T-helper 1 cell treated with Interleukin-12 subunit alpha and Interleukin-12 subunit beta and Interleukin-4 antibody, amounts not matched to agents 30 ng/mL and 1 ng/mL, for 36 hours (primary cell): ENCODE measurements around the gene MACROH2A1. TPM values are rescaled to one million over a fixed set of nuclear protein-coding genes. Genes with fewer than 3 reads are reported as not detected.

Experiments
- intact Hi-C: fragments of 100-400 bp; cut with micrococcal nuclease; formaldehyde crosslinking; loops from one replicate; pipeline ENCODE4 v1.15.1; 2024
- total RNA-seq: library from RNA; stranded (reverse); gene quantifications from 2 replicates; pipeline ENCODE4 v1.2.3, GENCODE V29; 2022

Gene MACROH2A1
- total RNA-seq, 1 donor from 2014 or later = 304 TPM

DNA sequence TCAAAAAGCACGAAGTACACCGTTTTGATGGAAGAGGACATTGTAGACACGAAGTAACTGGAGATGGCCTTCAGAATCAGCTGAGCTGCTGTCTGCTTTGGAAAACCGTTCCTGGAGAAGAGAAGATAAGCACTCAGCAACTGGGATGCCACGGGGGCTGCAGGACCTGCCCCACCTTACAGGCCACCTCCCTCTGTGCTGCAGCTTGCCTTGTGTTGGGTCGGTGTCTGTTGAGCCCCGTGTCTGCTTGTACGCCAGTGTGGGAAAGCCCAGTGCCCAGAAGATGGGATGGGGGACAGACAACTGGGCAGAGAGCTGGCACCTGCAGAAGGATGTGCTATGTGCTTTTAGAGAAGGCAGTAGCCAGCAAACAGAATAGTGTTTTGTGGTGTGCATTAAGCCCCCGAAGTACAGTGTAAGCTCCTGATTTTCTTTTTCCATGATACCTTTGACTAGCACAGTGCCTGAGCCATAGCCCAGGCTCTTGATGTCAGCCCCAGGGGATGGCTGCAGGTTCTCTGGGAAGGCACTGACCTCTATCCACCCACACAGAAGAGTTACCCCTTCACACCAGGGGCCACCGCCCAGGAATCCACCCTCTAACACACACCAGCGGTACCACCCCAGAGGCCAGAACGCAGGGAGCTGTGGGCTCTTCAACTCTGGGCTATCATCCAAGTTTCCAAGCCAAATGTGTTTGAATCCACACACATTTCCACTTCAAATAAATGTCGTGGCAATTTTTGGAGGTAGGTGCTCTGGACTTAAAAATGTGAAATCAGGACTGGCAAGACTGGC, 63.8 kb downstream of the MACROH2A1 start:
- intact Hi-C loops = no loop called here

- intact Hi-C loops = loop anchor here (5.0 kb wide), 2 partner anchors 77 to 417 kb away; no protein-coding TSS in a partner anchor
Measured at GRCh38 chr5:135333732-135334515, 65.1 kb downstream of the MACROH2A1 start.

DNA sequence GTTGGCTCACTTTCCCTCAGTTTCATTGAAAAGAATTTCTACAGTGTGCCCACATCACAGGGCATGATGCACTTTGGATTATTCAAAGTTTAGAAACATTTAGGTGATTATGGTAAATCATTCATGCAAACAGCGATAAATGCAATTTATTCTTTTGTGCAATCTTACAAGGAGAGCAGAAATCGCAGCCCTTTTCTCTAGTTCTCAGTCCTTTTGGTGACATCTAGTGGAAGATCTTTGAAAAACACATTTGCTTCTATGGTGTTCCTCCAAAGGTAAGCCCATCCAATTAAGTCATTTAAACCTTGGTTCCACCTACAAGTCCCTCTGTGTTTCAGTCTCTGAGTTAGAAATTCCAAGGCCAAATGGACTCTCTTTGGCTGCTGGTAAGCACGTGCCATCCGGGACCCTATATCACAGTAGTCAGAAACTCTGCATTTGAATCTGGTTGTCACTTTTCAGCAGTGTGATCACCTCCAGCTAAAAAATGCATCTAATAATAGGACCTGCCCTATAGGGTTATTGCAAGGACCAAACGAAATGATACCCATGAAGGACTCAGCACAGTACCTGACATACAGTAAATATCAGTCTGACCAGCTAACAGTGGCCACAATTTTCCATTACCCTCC, 66.4 kb downstream of the MACROH2A1 start:
- intact Hi-C loops = loop anchor here (1.0 to 5.0 kb wide), 3 partner anchors 75 to 415 kb away; no protein-coding TSS in a partner anchor

GRCh38 chr5:135331612-135332011, 67.4 kb downstream of the MACROH2A1 start:
- intact Hi-C loops = loop anchor here (1.0 to 5.0 kb wide), 3 partner anchors 74 to 414 kb away; no protein-coding TSS in a partner anchor

DNA sequence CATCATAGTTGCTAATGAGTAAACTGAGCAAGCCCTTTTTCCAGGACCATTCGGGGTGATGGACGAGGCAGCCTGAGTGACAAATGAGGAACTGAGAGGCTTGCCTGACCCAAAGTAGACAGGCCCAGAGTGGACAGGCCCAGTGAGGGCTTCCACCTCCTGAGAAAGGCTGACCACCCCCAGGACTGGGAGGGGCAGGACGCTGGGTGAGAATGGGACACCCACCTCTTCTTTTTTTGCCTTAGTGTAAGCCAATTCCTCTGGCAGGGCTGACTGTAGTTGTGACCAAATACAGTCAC, 68.3 kb downstream of the MACROH2A1 start:
- intact Hi-C loops = loop anchor here (5.0 kb wide), 2 partner anchors 73 to 413 kb away; no protein-coding TSS in a partner anchor

DNA sequence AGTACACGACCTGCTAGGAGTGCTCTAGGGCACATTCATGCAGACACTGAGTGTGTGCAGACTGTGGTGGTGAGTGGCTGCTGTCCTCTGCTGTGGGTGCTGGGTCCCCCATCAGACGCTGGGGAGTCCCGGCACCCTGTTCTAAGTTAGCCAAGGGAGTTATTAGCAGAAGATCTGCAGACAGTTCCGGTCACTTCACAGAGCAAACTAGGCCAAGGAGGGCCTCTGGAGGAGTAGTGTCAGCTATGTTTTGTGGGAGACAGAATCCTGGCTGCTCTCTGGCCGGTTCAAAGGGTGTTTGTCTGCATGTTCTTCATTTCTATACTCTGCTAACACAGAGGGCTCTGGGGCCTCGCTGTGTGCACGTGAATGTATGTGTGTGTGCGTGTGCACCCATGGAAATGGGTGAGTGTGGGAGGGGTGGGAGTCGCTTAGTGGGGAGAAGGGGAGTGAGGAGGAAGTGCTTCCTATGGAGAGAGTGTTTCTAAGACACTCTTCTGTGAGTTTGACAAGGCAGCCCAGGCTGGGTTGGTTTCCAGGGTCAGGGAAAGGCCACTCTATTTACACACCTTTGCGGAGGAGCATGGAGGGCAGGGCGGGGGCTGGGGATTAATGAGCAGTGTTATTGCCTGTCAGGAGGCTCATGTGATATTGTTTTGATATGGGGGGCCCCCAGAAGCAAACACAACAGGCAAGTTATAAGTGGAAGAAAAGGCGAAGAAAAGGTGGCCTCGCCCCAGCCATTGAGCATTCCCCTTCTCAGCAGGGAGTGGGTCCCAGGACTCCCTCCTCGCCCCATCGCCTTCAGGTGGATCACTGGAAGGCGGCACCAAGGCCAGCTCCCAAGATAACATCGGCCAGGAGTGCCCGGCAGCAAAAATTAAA, 68.9 kb downstream of the MACROH2A1 start:
- intact Hi-C loops = loop anchor here (5.0 kb wide), 2 partner anchors 73 to 413 kb away; no protein-coding TSS in a partner anchor

GRCh38 chr5:135329066-135329912, 69.7 kb downstream of the MACROH2A1 start:
- intact Hi-C loops = no loop called here

GRCh38 chr5:135328128-135328687, 70.8 kb downstream of the MACROH2A1 start:
- intact Hi-C loops = no loop called here

DNA sequence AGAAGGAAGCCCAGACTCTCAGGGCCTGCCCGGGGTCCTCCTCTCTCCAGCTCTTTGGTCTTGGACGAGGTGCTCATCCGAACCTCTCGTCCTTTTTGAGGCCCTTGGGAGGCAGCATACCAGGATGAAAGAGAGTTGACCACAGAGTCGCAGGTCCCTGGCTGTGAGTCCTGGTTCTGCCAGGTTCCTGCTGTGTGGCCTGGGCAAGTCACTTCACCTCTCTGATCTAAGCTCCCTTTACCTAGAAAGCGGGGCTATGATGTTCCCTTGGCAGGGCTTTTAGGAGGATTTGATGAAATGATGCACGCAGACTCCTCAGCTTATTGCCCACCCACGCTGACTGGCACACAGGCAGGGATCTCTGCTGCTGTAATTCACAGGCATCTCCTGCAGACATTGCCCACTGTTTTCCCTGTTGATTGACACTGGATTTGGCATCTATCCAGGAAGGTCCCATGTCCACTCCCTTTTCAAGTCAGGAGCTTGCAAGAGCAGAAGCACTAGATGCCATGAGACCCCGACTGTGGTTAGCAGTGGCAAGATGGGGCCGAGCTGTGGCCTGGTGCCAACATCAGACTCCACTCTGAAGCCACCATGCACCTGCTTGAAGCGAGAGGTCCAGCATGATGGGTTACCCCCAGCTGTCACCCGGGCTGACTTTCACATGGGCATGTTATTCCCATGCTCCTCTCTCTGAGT, 71.5 kb downstream of the MACROH2A1 start:
- intact Hi-C loops = no loop called here

- intact Hi-C loops = no loop called here
Measured at GRCh38 chr5:135326296-135327254, 72.5 kb downstream of the MACROH2A1 start.

- intact Hi-C loops = loop anchor here (2.0 kb wide), 1 partner anchor 14 kb away; no protein-coding TSS in a partner anchor
Measured at GRCh38 chr5:135324897-135325650, 74.0 kb downstream of the MACROH2A1 start.

- intact Hi-C loops = loop anchor here (2.0 kb wide), 1 partner anchor 13 kb away; no protein-coding TSS in a partner anchor
Measured at GRCh38 chr5:135324160-135324559, 74.9 kb downstream of the MACROH2A1 start.

DNA sequence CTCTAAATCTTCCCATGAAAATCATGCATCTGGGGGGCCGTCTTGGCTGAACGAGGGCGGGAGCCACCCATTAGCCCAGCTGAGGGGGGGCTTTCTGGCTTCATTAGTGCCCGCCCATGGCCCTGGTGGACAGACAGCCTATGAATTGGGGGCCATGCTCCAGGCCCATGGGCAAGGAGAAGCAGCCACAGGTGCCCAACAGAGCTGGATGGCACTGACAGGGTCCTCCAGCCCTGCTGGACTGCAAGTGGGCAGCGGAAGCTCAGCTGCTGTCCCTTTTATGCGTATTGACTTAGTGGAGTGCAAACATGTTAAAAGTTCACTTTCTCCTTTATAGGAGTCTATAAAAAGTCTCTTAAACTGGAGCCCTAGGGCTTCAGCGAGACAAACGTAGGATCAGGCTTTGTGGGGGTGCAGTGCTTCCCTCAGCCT, 75.3 kb downstream of the MACROH2A1 start:
- intact Hi-C loops = loop anchor here (2.0 kb wide), 1 partner anchor 13 kb away; no protein-coding TSS in a partner anchor

- intact Hi-C loops = no loop called here
Measured at GRCh38 chr5:135323227-135323626, 75.8 kb downstream of the MACROH2A1 start.

- intact Hi-C loops = no loop called here
Measured at GRCh38 chr5:135322744-135323143, 76.3 kb downstream of the MACROH2A1 start.

GRCh38 chr5:135322271-135322670, 76.8 kb downstream of the MACROH2A1 start:
- intact Hi-C loops = no loop called here
